NOMO-1 treated with dmso at 0.1 percent for 144 hours (cell line): Measurements from ENCODE around the gene LHX3.
A peak's percentile ranks its signal among the peaks of the same experiment; 100 is the strongest.

ENCODE experiments used
- DNase-seq: peaks from one replicate; lab custom pipeline; 2025; ENCODE audit not compliant: unreplicated experiment; lab: John Stamatoyannopoulos, UW

LHX3 gene

DNA sequence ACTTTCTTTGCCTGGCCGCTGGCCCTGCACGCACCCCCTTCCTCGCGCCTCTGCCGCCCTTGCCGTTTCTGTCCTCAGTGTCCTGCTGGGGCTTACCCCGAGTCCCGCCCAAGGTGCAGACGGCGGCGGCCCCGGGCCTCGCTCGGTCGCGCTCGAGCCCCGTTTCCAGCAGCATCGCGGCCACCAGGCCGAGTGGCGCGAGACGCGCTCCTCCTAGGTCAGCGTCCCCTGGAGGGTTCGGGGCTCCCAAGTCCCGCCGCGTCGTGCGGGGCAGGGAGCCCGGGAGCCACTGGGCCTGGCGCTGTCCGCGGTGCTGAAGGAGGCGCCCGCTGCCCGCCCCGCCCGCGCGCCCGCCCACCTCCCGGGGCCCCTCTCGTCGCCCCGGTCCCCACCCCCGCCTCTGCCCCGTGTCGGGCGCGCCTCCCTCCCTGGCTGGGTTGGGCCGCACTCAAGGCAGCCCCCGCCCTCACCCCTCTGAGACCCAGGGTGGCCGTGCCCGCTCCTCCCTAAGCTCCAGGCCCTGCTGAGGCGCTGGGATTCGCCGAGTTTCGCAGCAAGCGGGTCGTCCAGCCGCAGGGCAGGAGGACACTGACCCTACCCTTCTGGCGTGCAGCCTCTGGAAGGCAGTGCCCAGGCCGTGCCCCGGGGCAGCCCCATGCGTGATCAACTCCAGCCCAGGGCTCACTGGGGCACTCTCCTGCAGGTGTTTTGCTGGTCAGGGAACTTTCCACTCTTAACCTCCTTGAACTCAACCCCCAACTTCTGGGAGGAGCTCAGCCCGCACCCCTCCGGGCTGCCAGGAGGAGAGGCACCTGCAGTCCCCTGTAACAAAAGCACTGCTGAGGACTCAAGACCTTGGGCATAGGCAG is at the start of gene LHX3:
Gene LHX3 (minus strand): TSS at position 291 of the 869 bp plus-strand sequence. CDS start 116 bp downstream, at position 175.
- no peak for DNase-seq

- no peak for DNase-seq
Measured at GRCh38 chr9:136253246-136254130, 48.6 kb upstream of the LHX3 start.

DNA sequence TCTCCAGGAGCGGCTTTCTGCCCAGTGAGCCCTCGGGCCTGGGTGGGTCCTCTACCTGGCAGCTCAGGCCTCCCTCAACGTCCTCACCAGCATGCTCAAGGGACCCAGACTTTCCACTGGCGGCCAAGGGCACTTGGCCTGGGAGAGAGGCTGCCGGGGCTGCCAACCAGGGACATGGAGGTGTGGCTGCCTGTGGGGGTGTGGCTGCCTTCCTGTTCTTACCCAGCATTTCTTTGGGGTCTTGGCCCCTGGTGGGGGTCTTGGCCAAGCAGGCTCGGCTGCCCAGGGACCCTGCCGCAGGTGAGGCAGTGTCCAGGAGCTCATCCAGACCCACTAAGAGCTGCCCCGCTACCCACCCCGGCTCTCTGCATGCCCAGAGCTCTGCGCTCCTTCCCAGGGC is 47.9 kb upstream of the LHX3 start:
- no peak for DNase-seq

GRCh38 chr9:136252281-136252680 is 47.4 kb upstream of the LHX3 start:
- DNase-seq = no peak

GRCh38 chr9:136251264-136252115 is 46.6 kb upstream of the LHX3 start:
- no peak for DNase-seq

- DNase-seq = no peak
Measured at GRCh38 chr9:136250676-136251075, 45.7 kb upstream of the LHX3 start.

- no peak for DNase-seq
Measured at GRCh38 chr9:136249877-136250559, 45.1 kb upstream of the LHX3 start.

DNA sequence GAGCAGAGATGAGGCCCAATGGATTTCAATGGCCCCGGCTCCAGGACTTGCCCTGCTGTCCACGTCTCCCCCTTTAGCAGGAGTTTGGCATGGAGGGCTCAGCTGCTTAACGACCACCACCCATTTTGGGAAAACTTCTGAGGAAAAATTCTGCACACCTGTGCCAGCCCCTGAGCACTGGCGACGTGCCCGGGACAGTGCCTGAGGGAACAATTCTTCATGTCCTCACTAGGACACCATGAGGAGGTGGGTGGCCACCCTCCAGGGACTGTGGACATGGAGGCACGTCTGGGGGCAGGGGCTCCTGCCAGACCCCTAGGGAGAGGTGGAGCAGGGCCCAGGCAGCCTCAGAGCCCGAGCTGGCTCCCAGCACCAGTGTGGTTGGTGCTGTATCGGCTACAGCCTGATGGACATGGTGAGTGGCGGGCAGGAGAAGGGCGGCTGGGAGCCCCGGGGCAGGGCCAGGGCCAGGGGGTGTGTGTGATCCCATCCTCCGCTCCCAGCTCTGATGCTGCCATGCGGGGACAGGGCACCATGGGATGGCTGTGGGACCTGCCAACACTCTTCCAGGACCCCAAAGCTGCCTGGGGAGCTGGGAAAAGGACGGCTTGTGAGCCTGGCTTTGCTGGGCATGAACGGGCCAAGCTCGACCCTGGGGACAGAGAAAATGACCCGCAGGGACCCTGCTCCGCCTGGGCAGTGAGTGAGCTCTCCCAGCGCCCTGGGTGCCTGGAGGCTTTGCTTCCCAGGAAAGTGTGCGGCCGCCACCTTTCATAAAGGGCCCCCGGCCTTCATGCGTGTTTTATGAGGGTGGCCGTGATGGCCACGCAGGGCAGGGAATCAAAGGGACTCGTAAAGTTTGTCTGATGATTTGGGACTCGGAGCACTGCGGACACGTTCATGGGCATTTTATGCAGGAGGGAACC is 44.3 kb upstream of the LHX3 start:
- DNase-seq = no peak

- DNase-seq = no peak
Measured at GRCh38 chr9:136247947-136248637, 43.2 kb upstream of the LHX3 start.

- no peak for DNase-seq
Measured at GRCh38 chr9:136247551-136247916, 42.6 kb upstream of the LHX3 start.

DNA sequence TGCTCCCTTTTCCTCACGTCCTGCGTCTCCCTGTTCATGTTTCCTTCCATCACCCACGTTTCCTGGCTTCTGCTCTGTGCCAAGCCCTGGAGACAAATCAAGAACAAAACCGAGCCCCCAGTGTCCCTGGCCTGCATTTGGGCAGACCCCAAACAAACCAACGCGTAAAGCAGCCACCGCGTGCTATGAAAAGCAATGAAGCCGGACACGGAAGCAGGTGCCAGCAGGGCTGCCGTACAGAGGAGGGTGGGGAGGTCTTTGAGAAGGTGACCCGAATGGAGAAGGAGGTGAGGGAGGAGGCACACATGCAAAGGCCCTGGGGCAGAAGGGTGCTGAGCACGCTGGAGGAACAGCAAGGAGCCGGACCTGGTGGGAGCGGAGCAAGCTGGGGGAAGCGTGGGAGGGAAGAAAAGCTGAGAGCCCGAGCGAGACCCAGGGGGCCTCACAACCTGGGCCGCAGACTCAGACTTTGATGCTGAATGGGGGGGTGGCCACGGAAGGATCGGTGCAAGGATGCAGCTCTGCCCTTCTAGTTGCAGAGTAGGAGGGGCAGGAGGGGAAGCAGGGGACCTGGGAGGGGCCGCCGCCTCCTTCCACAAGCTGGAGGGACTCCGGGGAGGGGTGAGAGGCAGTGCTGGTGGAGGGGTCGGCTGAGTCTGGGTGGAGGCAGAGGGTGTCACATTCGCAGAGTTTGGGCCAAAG is 42.1 kb upstream of the LHX3 start:
- no peak for DNase-seq

GRCh38 chr9:136245219-136246150 is 40.6 kb upstream of the LHX3 start, which contains the start of gene QSOX2:
QSOX2 (minus strand) TSS chr9:136245812; CDS start chr9:136245803, 9 bp downstream.
- peak; percentile 84 for DNase-seq

- DNase-seq = no peak
Measured at GRCh38 chr9:136244969-136245218, 40.0 kb upstream of the LHX3 start.

DNA sequence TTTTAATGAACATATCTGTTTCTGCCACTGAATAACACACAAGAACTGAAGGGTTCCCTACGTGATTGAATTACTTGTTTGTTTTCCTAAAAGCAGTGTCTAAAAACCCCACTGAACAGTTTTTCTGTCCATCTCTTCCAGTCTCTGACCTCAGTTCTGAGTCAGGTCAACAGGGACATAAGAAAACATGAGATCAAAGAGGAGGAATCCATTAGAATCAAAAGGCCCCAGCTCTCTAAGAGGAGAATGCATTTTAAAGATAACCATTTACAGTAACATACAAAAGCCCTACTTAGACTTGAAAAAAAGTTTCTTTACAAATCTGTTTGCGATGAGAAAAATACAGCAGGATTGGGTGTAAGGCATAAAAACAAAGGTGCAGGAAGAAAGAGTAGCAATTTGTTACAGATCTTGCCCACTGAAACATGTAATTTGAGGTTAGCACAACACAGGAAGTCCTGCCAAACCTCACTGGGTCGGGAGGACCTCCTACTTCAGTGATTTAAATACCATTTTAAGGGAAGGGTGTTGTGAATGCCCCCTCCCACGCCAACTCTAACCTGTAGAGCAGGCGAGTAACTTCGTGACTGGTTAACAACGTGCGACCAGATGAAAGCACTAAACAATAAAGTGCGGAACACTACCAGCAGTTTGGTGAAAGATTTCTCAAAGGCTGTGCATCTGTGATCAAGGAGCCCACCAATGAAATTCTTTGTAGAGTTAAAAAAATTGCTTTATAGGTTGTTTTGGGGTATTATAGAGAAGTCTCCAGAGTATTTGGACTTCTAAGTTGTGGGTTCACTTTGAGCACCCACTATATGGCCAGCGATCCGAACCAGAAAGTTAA is 39.4 kb upstream of the LHX3 start:
- DNase-seq = peak; percentile 25

DNA sequence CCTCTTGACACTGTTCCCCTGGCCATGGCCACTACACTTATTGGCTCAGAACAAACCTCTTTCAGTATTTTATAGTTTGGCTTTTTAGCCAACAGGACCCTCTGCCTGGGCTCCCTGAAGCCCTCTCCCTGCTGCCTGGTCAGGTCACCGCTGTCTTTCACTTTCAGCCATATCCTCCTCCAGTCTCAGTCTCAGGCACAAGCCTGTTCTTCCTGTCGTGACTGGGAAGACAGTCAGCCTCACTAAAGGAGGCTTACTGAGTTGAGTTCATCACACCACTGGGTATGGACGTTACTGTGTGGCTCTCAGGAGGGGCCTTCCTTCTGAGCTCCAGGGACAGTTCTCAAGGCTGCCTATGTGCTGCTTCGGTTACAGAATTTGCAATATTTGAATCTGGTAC is 38.7 kb upstream of the LHX3 start:
- no peak for DNase-seq

- no peak for DNase-seq
Measured at GRCh38 chr9:136242918-136243525, 38.1 kb upstream of the LHX3 start.
